ENCODE results near the gene BCAR3. TPM values are rescaled to one million over a fixed set of nuclear protein-coding genes. Genes with fewer than 3 reads are reported as not detected.

The BCAR3 gene
- total and polyA plus RNA-seq, 2 of the 4 experiments (the other 2 are of a cell fraction), result 41.4 to 46.4 TPM

DNA sequence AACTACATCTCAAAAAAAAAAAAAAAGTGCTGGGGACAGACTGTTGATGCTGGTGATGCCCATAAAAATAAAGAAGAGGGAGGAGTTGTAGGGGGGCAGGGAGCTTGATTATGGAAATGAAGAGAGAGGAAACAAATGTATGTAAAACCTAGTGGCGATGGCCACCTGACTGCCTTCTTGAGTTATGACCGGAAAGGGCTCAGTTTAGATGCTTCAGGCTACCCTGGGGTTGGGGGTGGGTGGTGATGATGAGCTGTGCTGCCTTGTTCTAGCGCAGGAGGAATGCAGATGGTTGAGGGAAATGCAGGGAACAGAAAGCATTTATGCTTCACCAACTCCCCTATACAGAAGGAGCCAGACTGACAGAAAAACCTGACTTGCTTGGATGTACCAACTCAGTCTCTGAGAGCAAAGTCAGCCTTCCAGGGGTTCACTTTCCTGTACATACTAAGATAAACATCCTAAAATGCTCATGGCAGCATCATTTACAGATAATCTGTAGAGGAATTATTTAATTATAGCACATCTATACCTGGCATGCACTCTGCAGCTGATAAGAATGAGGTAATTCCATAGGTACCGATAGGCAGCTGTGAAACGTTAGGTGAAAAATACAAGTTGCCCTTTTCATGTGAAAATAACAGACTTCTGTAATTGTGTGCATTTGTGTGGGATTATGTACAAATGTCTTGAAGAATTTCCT lies 8.0 kb upstream of the BCAR3 start:
- Histone ChIP-seq H3K23ac (ENCODE audit: low read depth, low read length) (no peak overlapping the region), H2BK5ac (ENCODE audit: low read depth, low read length, poor library complexity, severe bottlenecking) (no peak overlapping the region)

More for the DNA sequence above, 8.0 kb upstream of the BCAR3 start:
- Histone ChIP-seq H3K4me2 (ENCODE audit: low read depth, low read length) (no peak overlapping the region), H2BK120ac (ENCODE audit: low read depth, low read length) (no peak overlapping the region; the same call in 1 of the 2 replicates), H3K9me3 (ENCODE audit: control insufficient read depth, insufficient read depth, low read length) (no peaks in the 10 kb centered on the region), H3K79me1 (ENCODE audit: low read depth in 1 of 2, low read length in 2 of 2) (peaks cover 0 to 29% of the 10 kb centered on the region in 2 experiments; a peak in 2 of 4 replicates), H4K8ac (ENCODE audit: low read depth in 2 of 2, low read length in 2 of 2) (no peak overlapping the region; a peak in 1 of 4 replicates), H3K9me1 (ENCODE audit: insufficient read depth, low read length) (peaks cover 32% of the 10 kb centered on the region), H3K14ac (replicated peaks; ENCODE audit: low read depth, low read length) (no peak overlapping the region), H3K4me1 (ENCODE audit: control insufficient read depth, insufficient read depth, low read length) (peaks cover 23% of the 10 kb centered on the region), H3K36me3 (ENCODE audit: control insufficient read depth, insufficient read depth, low read length) (no peaks in the 10 kb centered on the region), H3K27me3 (ENCODE audit: control insufficient read depth, insufficient read depth, low read length) (no peaks in the 10 kb centered on the region), H3K18ac (ENCODE audit: low read depth, low read length) (peak overlapping the region; percentile 4; the same call in 1 of the 2 replicates), H3K9ac (ENCODE audit: low read depth, low read length) (no peak overlapping the region), H4K5ac (ENCODE audit: low read depth, low read length) (no peak overlapping the region; the same call in 1 of the 2 replicates), H3K4me3 (ENCODE audit: insufficient read depth, low read depth, low read length) (no peak overlapping the region), H2AFZ (replicated peaks; ENCODE audit: low read length, poor library complexity) (peak overlapping the region; percentile 53), H3K56ac (ENCODE audit: extremely low read depth, insufficient read depth, low read length) (no peak overlapping the region), H2BK20ac (ENCODE audit: low read depth, low read length) (no peak overlapping the region), H2AK9ac (replicated peaks; ENCODE audit: low read depth, low read length, poor library complexity) (no peak overlapping the region), H3K27ac (ENCODE audit: insufficient read depth, low read length) (no peak overlapping the region), H3K4ac (ENCODE audit: low read depth, low read length) (0 out of 2 replicates have a peak overlapping the region, but pooled peaks have one; percentile 39), H2AK5ac (ENCODE audit: low read depth, low read length) (peak overlapping the region; percentile 10; the same call in 1 of the 2 replicates), H4K20me1 (ENCODE audit: insufficient read depth, low read length) (no peaks in the 10 kb centered on the region), H2BK15ac (ENCODE audit: low read depth, low read length) (no peak overlapping the region), H4K91ac (ENCODE audit: insufficient read depth, low read depth, low read length) (peak overlapping the region; percentile 17; the same call in 1 of the 2 replicates)
- BruUV-seq (replicated peaks), result no TSS peak
- in situ Hi-C loops (cut with MboI; ENCODE audit: low sequenced_read_pairs), result loop anchor here (10.0 kb wide), 1 partner anchor 55 kb away; no protein-coding TSS in a partner anchor
- ATAC-seq (ENCODE audit: low read depth) (no peak), DNase-seq (no peak)
- intact Hi-C loops (cut with micrococcal nuclease), result no loop called here
- dilution Hi-C loops (cut with HindIII; ENCODE audit: low sequenced_read_pairs, unreplicated experiment), result no loop called here
- ChIA-PET POLR2A (ENCODE audit: unreplicated experiment) (no interaction called here), CTCF (interaction anchor here (0.7 to 1.2 kb wide), 2 partner anchors 8 to 153 kb away, joined by 3 read pairs; partner anchors contain the start of gene BCAR3)
- 93% methylated on average over 2 of the region's 5 CpGs; no CpG with 5 or more reads in 1 of the 2 experiments for WGBS, 2 experiments (ENCODE audit: extremely low coverage in 2 of 2, insufficient read length in 1 of 2)
- TF ChIP-seq FOS (IDR thresholded peaks at IDR 0.05; ENCODE audit: low read depth, low read length) (no peak), CEBPB (IDR thresholded peaks at IDR 0.05; ENCODE audit: low read depth, low read length) (no peak), RAD21 (IDR thresholded peaks at IDR 0.05; ENCODE audit: low read length) (no peak), POLR2A (IDR thresholded peaks at IDR 0.05; ENCODE audit: low read depth, low read length) (no peak), MAFK (IDR thresholded peaks at IDR 0.05; ENCODE audit: low read depth, low read length) (no peak), SMC3 (IDR thresholded peaks at IDR 0.05; ENCODE audit: low read depth, low read length) (no peak), CHD1 (IDR thresholded peaks at IDR 0.05; ENCODE audit: low read depth, low read length) (no peak), MXI1 (IDR thresholded peaks at IDR 0.05; ENCODE audit: borderline replicate concordance, low read depth, low read length) (no peak), RCOR1 (IDR thresholded peaks at IDR 0.05; ENCODE audit: insufficient replicate concordance, low read length) (no peak), NFE2L2 (IDR thresholded peaks at IDR 0.05; ENCODE audit: low read depth, low read length) (no peak)
- TF ChIP-seq, protein P1, sequence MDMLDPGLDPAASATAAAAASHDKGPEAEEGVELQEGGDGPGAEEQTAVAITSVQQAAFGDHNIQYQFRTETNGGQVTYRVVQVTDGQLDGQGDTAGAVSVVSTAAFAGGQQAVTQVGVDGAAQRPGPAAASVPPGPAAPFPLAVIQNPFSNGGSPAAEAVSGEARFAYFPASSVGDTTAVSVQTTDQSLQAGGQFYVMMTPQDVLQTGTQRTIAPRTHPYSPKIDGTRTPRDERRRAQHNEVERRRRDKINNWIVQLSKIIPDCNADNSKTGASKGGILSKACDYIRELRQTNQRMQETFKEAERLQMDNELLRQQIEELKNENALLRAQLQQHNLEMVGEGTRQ (IDR thresholded peaks at IDR 0.05; ENCODE audit: low read depth, low read length), result no peak
- TF ChIP-seq, protein P2, sequence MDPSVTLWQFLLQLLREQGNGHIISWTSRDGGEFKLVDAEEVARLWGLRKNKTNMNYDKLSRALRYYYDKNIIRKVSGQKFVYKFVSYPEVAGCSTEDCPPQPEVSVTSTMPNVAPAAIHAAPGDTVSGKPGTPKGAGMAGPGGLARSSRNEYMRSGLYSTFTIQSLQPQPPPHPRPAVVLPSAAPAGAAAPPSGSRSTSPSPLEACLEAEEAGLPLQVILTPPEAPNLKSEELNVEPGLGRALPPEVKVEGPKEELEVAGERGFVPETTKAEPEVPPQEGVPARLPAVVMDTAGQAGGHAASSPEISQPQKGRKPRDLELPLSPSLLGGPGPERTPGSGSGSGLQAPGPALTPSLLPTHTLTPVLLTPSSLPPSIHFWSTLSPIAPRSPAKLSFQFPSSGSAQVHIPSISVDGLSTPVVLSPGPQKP (IDR thresholded peaks at IDR 0.05; ENCODE audit: borderline replicate concordance, low read depth, low read length), result no peak
- TF ChIP-seq, protein P3, sequence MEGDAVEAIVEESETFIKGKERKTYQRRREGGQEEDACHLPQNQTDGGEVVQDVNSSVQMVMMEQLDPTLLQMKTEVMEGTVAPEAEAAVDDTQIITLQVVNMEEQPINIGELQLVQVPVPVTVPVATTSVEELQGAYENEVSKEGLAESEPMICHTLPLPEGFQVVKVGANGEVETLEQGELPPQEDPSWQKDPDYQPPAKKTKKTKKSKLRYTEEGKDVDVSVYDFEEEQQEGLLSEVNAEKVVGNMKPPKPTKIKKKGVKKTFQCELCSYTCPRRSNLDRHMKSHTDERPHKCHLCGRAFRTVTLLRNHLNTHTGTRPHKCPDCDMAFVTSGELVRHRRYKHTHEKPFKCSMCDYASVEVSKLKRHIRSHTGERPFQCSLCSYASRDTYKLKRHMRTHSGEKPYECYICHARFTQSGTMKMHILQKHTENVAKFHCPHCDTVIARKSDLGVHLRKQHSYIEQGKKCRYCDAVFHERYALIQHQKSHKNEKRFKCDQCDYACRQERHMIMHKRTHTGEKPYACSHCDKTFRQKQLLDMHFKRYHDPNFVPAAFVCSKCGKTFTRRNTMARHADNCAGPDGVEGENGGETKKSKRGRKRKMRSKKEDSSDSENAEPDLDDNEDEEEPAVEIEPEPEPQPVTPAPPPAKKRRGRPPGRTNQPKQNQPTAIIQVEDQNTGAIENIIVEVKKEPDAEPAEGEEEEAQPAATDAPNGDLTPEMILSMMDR (conservative IDR thresholded peaks at IDR 0.05; ENCODE audit: low read depth, low read length), result no peak

Measured in IMR-90 (cell line).